CD4-positive, alpha-beta T cell (primary cell): ENCODE results near the gene CASP12. TPM values are rescaled to one million over a fixed set of nuclear protein-coding genes. Genes with fewer than 3 reads are reported as not detected.

Experiments
- ATAC-seq: fragments of 200-7000 bp; cut with Tn5 transposase; one replicate; pipeline ENCODE4 v1.10.0; 2022; ENCODE audit warnings: mild to moderate bottlenecking; ENCODE audit not compliant: poor library complexity
- CTCF ChIA-PET: fragments of 350-600 bp; sonication (Branson Sonifier 250); formaldehyde crosslinking; loops from one replicate; lab custom pipeline; 2021; ENCODE audit warnings: antibody characterized with exemption, inconsistent platforms; lab: Charles Lee
- POLR2A ChIA-PET: fragments of 350-600 bp; sonication (Branson Sonifier 250); formaldehyde crosslinking; loops from one replicate; lab custom pipeline; 2021; ENCODE audit warnings: antibody characterized with exemption, inconsistent platforms; lab: Charles Lee
- DNase-seq, 14 experiments: peaks; one replicate each; pipeline ENCODE4 v3.0.0-alpha.2; 2013 to 2020; ENCODE audit warnings: mixed read lengths in 2 of 14
- H3K27ac ChIP-seq, 2 donors: one replicate each; pipeline versions ENCODE4 v1.5.1 to v1.7.0; 2013; ENCODE audit warnings: low read length in 2 of 2, low read depth in 1 of 2, mild to moderate bottlenecking in 1 of 2
- H3K27me3 ChIP-seq, 2 experiments: 1 replicate in 1 of 2; 2 replicates in 1 of 2; pipeline versions ENCODE4 v1.6.1 to v1.7.0; 2013; ENCODE audit warnings: low read length in 2 of 2, control low read depth in 1 of 2, mild to moderate bottlenecking in 1 of 2, moderate library complexity in 1 of 2; ENCODE audit not compliant: insufficient read depth in 2 of 2, control insufficient read depth in 1 of 2
- H3K36me3 ChIP-seq: one replicate; pipeline ENCODE4 v1.6.1; 2013; ENCODE audit warnings: low read length, control low read depth; ENCODE audit not compliant: insufficient read depth
- H3K4me1 ChIP-seq: one replicate; pipeline ENCODE4 v1.6.1; 2013; ENCODE audit warnings: low read length, control low read depth; ENCODE audit not compliant: insufficient read depth
- H3K4me3 ChIP-seq: one replicate; pipeline ENCODE4 v1.5.1; 2013; ENCODE audit warnings: mild to moderate bottlenecking, low read length, moderate library complexity
- H3K9me3 ChIP-seq, 2 experiments: 1 replicate in 1 of 2; 2 replicates in 1 of 2; pipeline versions ENCODE4 v1.6.1 to v1.7.0; 2013; ENCODE audit warnings: low read length in 2 of 2, mild to moderate bottlenecking in 2 of 2, control low read depth in 1 of 2, moderate library complexity in 1 of 2; ENCODE audit not compliant: control insufficient read depth in 1 of 2, insufficient read depth in 1 of 2
- H3K27ac Mint-ChIP-seq: one replicate; pipeline ENCODE4 v1.8.0; 2020; ENCODE audit warnings: mixed read lengths
- H3K27me3 Mint-ChIP-seq: one replicate; pipeline ENCODE4 v1.8.0; 2021; ENCODE audit warnings: mixed read lengths
- H3K36me3 Mint-ChIP-seq: one replicate; pipeline ENCODE4 v1.8.0; 2021; ENCODE audit warnings: low read depth, mixed read lengths
- H3K4me1 Mint-ChIP-seq: one replicate; pipeline ENCODE4 v1.8.0; 2021; ENCODE audit warnings: low read depth, mixed read lengths
- H3K4me3 Mint-ChIP-seq: one replicate; pipeline ENCODE4 v1.8.0; 2020; ENCODE audit warnings: mild to moderate bottlenecking, mixed read lengths
- H3K9me3 Mint-ChIP-seq: one replicate; pipeline ENCODE4 v1.8.0; 2020; ENCODE audit warnings: mixed read lengths
- CTCF ChIP-seq: fragments of 200-600 bp; IDR thresholded peaks from one replicate; pipeline ENCODE4 v1.8.0; 2022; ENCODE audit warnings: antibody characterized with exemption, mild to moderate bottlenecking
- intact Hi-C, 2 experiments: fragments of 100-400 bp; cut with DNase I in 1 of 2; cut with micrococcal nuclease in 1 of 2; formaldehyde crosslinking; loops; one replicate each; pipeline versions ENCODE4 v1.15.1 to v1.9.0; 2023 to 2025; cut with DNase I, micrococcal nuclease
- total RNA-seq, 174 experiments: library from RNA in 2 of 174; stranded (reverse) in 2 of 174; gene quantifications; one replicate each; pipeline ENCODE4 v1.2.3 and lab custom pipeline; 2021 to 2026

Gene CASP12
- total RNA-seq, 2 experiments from 2014 or later = not detected

- intact Hi-C loops = no loop called here
- no peaks in the 10 kb centered on the region for H3K36me3 Mint-ChIP-seq
- peaks cover 24% of the 10 kb centered on the region for H3K4me1 Mint-ChIP-seq
- no peaks in the 10 kb centered on the region for H3K27me3 Mint-ChIP-seq
- no peak overlapping the region for H3K4me3 ChIP-seq
- H3K9me3 Mint-ChIP-seq = no peaks in the 10 kb centered on the region
- DNase-seq (no peak), ATAC-seq (no peak)
- no peaks in the 10 kb centered on the region for H3K27me3 ChIP-seq
- no peak for TF ChIP-seq CTCF
- H3K36me3 ChIP-seq = no peaks in the 10 kb centered on the region
- H3K27ac ChIP-seq = no peak overlapping the region
- no peaks in the 10 kb centered on the region for H3K9me3 ChIP-seq
- H3K4me3 Mint-ChIP-seq = no peak overlapping the region
- peaks cover 10% of the 10 kb centered on the region for H3K4me1 ChIP-seq
- ChIA-PET CTCF (no interaction called here), POLR2A (no interaction called here)
- no peak overlapping the region for H3K27ac Mint-ChIP-seq
These were observed 25.9 kb downstream of the CASP12 start for GRCh38 chr11:104872393-104872792.

- ChIA-PET CTCF (no interaction called here), POLR2A (interaction anchor here (0.6 to 0.7 kb wide), 2 partner anchors 43 to 145 kb away, joined by 4 read pairs; no protein-coding TSS in a partner anchor)
- H3K27me3 ChIP-seq = no peaks in the 10 kb centered on the region
- H3K36me3 ChIP-seq = no peaks in the 10 kb centered on the region
- Mint-ChIP-seq H3K4me1 (peaks cover 9% of the 10 kb centered on the region), H3K36me3 (no peaks in the 10 kb centered on the region), H3K27ac (no peak overlapping the region), H3K4me3 (no peak overlapping the region), H3K27me3 (no peaks in the 10 kb centered on the region), H3K9me3 (no peaks in the 10 kb centered on the region)
- no peak for DNase-seq
- no peaks in the 10 kb centered on the region for H3K9me3 ChIP-seq
- no peak overlapping the region for H3K4me3 ChIP-seq
- no peak for TF ChIP-seq CTCF
- no peak overlapping the region for H3K27ac ChIP-seq
- no peak for ATAC-seq
- H3K4me1 ChIP-seq = peaks cover 2% of the 10 kb centered on the region
- intact Hi-C loops = no loop called here
These were observed 27.4 kb downstream of the CASP12 start for GRCh38 chr11:104870910-104871309.

- POLR2A ChIA-PET = no interaction called here
- DNase-seq = no peak
- Mint-ChIP-seq H3K27me3 (no peaks in the 10 kb centered on the region), H3K36me3 (no peaks in the 10 kb centered on the region), H3K4me3 (no peak overlapping the region), H3K9me3 (peaks cover 3% of the 10 kb centered on the region), H3K27ac (no peak overlapping the region), H3K4me1 (no peaks in the 10 kb centered on the region)
- ATAC-seq = no peak
- Histone ChIP-seq H3K4me3 (no peak overlapping the region), H3K27ac (no peak overlapping the region), H3K27me3 (no peaks in the 10 kb centered on the region), H3K9me3 (no peaks in the 10 kb centered on the region), H3K4me1 (no peaks in the 10 kb centered on the region), H3K36me3 (no peaks in the 10 kb centered on the region)
- CTCF ChIA-PET = no interaction called here
- intact Hi-C loops = no loop called here
- TF ChIP-seq CTCF = no peak
These were observed 31.4 kb downstream of the CASP12 start for GRCh38 chr11:104866815-104867214.
